ENCODE data around the gene TNFRSF11A. TPM values are rescaled to one million over a fixed set of nuclear protein-coding genes. Genes with fewer than 3 reads are reported as not detected.

The TNFRSF11A gene
- total RNA-seq, 1 experiment from 2014 or later, result 2.3 TPM

- no TSS peak for BruUV-seq (replicated peaks)
- Mint-ChIP-seq H3K36me3 (ENCODE audit: insufficient read depth, unreplicated experiment) (no peaks in the 10 kb centered on the region), H3K27me3 (ENCODE audit: insufficient read depth, unreplicated experiment) (no peaks in the 10 kb centered on the region), H3K27ac (ENCODE audit: low read depth, unreplicated experiment) (peak overlapping the region; percentile 90), H3K4me3 (ENCODE audit: unreplicated experiment) (peak overlapping the region; percentile 65), H3K9me3 (ENCODE audit: unreplicated experiment) (peaks cover 9% of the 10 kb centered on the region), H3K4me1 (ENCODE audit: insufficient read depth, unreplicated experiment) (peaks cover 22% of the 10 kb centered on the region)
- intact Hi-C loops (cut with micrococcal nuclease), result loop anchor here (1.0 kb wide), 6 partner anchors 12 to 159 kb away; no protein-coding TSS in a partner anchor
- peak; percentile 97 for DNase-seq (ENCODE audit: unreplicated experiment)
- ChIA-PET CTCF (interaction anchor here (0.5 to 2.7 kb wide), 28 partner anchors 8 to 533 kb away, joined by 3 to 14 read pairs (median 4); partner anchors contain the start of gene ZCCHC2), POLR2A (interaction anchor here (0.7 to 4.3 kb wide), 23 partner anchors 11 to 210 kb away, joined by 3 to 78 read pairs (median 5); partner anchors contain the start of gene ZCCHC2)
- TF ChIP-seq CTCF (IDR thresholded peaks at IDR 0.05; ENCODE audit: unreplicated experiment), result peak; percentile 91
Measured at GRCh38 chr18:62425465-62426190, 100.5 kb downstream of the TNFRSF11A start.

GRCh38 chr18:62426191-62426488 is 101.0 kb downstream of the TNFRSF11A start:
- H3K9me3 Mint-ChIP-seq (ENCODE audit: unreplicated experiment), result peaks cover 9% of the 10 kb centered on the region
- CTCF ChIA-PET, result interaction anchor here (0.5 to 2.7 kb wide), 21 partner anchors 25 to 246 kb away, joined by 3 to 14 read pairs (median 5); partner anchors contain the start of gene ZCCHC2
- TF ChIP-seq CTCF (IDR thresholded peaks at IDR 0.05; ENCODE audit: unreplicated experiment), result no peak
- BruUV-seq (replicated peaks), result no TSS peak
- no peak overlapping the region for H3K4me3 Mint-ChIP-seq (ENCODE audit: unreplicated experiment)
- H3K36me3 Mint-ChIP-seq (ENCODE audit: insufficient read depth, unreplicated experiment), result no peaks in the 10 kb centered on the region
- H3K27ac Mint-ChIP-seq (ENCODE audit: low read depth, unreplicated experiment), result no peak overlapping the region
- POLR2A ChIA-PET, result interaction anchor here (0.7 to 4.3 kb wide), 18 partner anchors 10 to 209 kb away, joined by 3 to 78 read pairs (median 6); partner anchors contain the start of gene ZCCHC2
- DNase-seq (ENCODE audit: unreplicated experiment), result no peak
- peaks cover 16% of the 10 kb centered on the region for H3K4me1 Mint-ChIP-seq (ENCODE audit: insufficient read depth, unreplicated experiment)
- H3K27me3 Mint-ChIP-seq (ENCODE audit: insufficient read depth, unreplicated experiment), result no peaks in the 10 kb centered on the region
- intact Hi-C loops (cut with micrococcal nuclease), result no loop called here

- Mint-ChIP-seq H3K36me3 (ENCODE audit: insufficient read depth, unreplicated experiment) (no peaks in the 10 kb centered on the region), H3K27ac (ENCODE audit: low read depth, unreplicated experiment) (no peak overlapping the region), H3K4me3 (ENCODE audit: unreplicated experiment) (no peak overlapping the region), H3K4me1 (ENCODE audit: insufficient read depth, unreplicated experiment) (peaks cover 4% of the 10 kb centered on the region), H3K27me3 (ENCODE audit: insufficient read depth, unreplicated experiment) (no peaks in the 10 kb centered on the region), H3K9me3 (ENCODE audit: unreplicated experiment) (peaks cover 9% of the 10 kb centered on the region)
- intact Hi-C loops (cut with micrococcal nuclease), result no loop called here
- no TSS peak for BruUV-seq (replicated peaks)
- CTCF ChIA-PET, result interaction anchor here (0.6 to 1.2 kb wide), 2 partner anchors 154 to 903 kb away, joined by 3 to 4 read pairs; no protein-coding TSS in a partner anchor
- POLR2A ChIA-PET, result interaction anchor here (0.9 to 2.0 kb wide), 4 partner anchors 13 to 141 kb away, joined by 3 to 8 read pairs (median 3); partner anchors contain the start of gene ZCCHC2
- DNase-seq (ENCODE audit: unreplicated experiment), result no peak
- TF ChIP-seq CTCF (IDR thresholded peaks at IDR 0.05; ENCODE audit: unreplicated experiment), result no peak
Measured at GRCh38 chr18:62432176-62432575, 107.1 kb downstream of the TNFRSF11A start.

- peaks cover 18% of the 10 kb centered on the region for H3K4me1 Mint-ChIP-seq (ENCODE audit: insufficient read depth, unreplicated experiment)
- intact Hi-C loops (cut with micrococcal nuclease), result no loop called here
- no peaks in the 10 kb centered on the region for H3K36me3 Mint-ChIP-seq (ENCODE audit: insufficient read depth, unreplicated experiment)
- H3K9me3 Mint-ChIP-seq (ENCODE audit: unreplicated experiment), result peaks cover 2% of the 10 kb centered on the region
- DNase-seq (ENCODE audit: unreplicated experiment), result peak; percentile 54
- H3K4me3 Mint-ChIP-seq (ENCODE audit: unreplicated experiment), result no peak overlapping the region
- TF ChIP-seq CTCF (IDR thresholded peaks at IDR 0.05; ENCODE audit: unreplicated experiment), result no peak
- H3K27me3 Mint-ChIP-seq (ENCODE audit: insufficient read depth, unreplicated experiment), result no peaks in the 10 kb centered on the region
- POLR2A ChIA-PET, result interaction anchor here (0.7 to 4.9 kb wide), 9 partner anchors 9 to 103 kb away, joined by 3 to 117 read pairs (median 7); partner anchors contain the start of gene ZCCHC2
- H3K27ac Mint-ChIP-seq (ENCODE audit: low read depth, unreplicated experiment), result no peak overlapping the region
- BruUV-seq (replicated peaks), result no TSS peak
- CTCF ChIA-PET, result interaction anchor here (0.9 to 2.9 kb wide), 3 partner anchors 16 to 87 kb away, joined by 3 to 11 read pairs (median 8); partner anchors contain the start of gene ZCCHC2
Measured at GRCh38 chr18:62434798-62435197, 109.7 kb downstream of the TNFRSF11A start.
